ENCODE measurements around the gene BCAR3.
"Not testable (repeated sequence)": the region's sequence is repeated elsewhere in the genome, so short reads cannot be mapped to it uniquely, and the experiment has no call there.

BCAR3 gene

DNA sequence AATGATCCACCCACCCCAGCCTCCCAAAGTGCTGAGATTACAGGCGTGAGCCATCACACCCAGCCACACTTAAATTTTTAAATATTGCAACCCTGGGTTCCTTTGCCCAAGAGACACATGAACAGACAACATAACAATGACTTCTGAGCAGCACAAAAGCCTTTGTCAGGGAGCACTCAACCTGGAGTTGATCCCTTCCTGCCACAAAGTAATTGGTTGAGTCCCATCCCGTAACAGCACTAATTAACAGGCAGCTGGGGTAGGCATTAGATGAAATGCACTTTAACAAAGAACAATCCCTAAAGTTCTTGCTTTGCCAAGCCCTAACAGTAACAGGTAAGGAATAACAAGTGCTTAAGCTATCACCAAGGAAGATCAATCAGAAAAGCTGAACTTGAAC lies 5.9 kb upstream of the BCAR3 start:
- DNase-seq = no peak

- DNase-seq = no peak
These were observed 5.0 kb upstream of the BCAR3 start for GRCh38 chr1:93686504-93687250.

DNA sequence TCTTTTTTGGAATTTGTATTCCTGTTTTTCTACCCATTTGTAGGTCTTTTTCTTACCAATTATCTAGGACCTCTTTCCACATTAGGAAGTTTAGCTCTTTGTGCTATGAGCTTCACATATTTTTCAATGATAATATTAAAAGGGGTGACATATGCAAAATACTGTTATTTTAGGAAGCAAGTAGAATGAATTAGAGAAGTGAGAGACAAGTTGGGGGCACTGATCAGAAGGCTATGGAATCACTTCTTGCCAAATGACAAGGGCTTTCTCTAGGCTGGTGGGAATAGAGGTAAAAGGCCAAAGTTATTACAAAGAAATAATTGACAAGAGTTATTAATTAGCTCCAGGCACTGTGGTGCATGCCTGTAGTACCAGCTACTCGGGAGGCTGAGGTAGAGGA lies 4.3 kb upstream of the BCAR3 start:
- no peak for DNase-seq

DNA sequence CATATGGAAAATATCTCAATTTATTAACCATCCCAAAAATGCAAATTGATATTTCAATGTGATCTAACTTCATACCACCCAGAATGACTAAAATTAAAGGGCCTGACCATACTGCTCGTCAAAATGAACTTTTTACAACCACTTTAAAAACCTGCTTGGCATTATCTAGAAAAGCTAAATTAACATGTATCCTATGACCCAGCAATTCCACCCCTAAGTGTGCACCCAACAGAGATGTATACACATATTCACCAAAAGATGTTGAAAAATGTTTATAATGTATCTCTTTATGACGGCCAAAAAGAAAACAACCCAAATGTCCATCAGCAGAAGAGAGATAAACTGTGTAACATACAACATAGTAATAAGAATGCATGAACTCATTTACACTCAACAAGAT lies 1.6 kb upstream of the BCAR3 start:
- DNase-seq = no peak

GRCh38 chr1:93681989-93682412 lies 364 bp upstream of the BCAR3 start:
- DNase-seq = no peak

DNA sequence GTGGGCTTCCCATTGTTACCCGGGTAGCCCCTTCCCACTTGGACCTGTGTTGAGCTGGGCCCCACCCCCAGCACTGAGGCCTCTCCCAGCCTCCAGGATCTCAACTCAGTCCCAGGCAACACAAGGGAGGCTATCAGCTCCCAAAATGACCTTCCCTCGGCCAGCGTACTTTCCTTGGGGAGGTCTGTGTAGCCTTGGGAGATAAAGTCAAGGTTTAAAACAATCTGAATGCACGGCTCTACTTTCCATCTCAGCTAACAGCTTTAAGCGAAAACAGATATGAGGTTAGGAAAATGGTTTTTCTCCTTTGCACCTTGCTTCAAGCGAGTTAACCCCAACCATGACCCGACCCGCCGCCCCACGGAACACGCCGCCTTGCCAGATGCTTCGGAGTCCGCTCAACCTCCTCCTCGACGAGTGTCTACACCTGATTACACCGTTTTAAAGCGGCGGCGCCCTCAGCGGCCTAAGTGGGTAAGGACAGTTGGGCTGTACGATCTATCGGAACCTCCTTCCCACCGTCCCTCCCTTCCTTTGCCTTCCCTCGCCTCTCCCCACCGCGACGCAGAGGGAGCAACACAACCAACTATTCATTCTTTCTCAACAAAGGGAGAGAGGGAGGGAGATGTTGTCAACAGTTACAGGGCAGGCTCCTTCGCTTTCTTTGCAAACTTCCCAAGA lies 1.1 kb downstream of the BCAR3 start:
- DNase-seq = no peak

DNA sequence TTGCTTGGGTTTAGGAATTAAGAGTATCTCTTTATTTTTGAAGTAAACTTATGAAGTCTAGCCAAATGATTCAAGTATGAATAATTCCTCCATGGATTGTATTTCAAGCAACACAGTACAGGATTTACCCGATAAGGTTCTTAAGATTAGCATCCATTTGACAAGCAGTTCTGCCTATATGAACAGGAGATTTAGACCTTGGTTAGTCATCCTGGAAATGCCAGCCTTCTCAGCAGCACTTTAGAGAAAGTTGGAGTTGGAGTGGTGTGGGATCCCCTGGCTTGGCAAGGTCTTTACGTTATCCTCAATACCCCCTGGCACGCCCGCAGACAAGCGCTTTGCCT lies 1.6 kb downstream of the BCAR3 start:
- no peak for DNase-seq

DNA sequence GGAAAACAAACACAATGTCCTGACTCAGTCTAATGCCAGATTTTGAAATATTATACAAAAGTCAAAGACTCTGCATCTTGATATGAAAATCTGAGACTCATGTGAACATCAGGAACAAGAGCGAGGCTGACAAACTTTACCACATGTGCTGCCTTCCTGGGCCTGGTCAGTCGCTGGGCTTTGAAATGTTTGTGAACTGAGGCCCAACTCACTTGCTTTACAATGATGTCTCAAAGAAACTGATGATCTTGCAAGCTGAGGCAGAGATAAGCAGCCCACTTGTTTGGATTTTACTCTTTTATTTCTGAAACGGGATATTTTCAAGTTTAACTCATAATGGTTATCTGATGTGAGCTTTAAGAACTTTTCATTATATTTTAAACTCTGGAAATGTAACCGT lies 2.1 kb downstream of the BCAR3 start:
- DNase-seq = no peak

GRCh38 chr1:93678946-93679480 lies 2.6 kb downstream of the BCAR3 start:
- no peak for DNase-seq

DNA sequence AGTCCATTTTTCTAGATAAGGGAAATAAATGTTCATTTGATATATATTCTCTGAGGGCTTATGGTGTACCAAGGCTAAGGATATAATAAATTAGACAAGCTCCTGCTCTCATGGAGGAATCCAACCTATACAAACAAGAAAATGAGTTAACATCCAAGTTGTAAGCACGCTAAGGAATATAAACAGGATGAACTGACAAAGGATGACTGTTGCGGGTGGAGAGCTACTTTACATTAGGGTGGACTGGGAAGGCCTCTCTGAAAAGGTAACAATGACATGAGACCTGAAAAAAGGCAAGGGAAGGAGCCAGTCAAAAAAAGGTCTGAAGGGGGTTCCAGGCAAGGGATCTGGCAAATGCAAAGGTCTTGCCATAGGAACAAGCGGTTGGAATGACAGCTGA lies 3.1 kb downstream of the BCAR3 start:
- no peak for DNase-seq

DNA sequence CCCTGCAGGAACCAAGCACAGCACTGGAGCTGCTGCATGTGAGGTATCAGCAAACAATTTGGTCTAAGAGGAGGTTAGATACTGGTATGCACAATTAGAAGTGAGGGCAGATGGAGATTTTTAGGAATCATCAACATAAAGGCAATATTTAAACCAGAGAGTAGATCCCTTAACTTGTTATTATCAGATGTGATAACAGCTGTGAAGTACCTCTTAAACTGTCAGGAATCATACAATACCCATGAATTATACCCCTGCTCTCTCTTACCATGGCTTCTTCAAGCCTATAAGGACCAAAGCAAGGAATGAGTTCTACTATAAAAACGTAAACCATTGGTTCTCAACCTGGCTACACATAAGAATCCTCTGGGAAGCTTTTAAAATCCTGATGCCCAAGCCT lies 3.9 kb downstream of the BCAR3 start:
- DNase-seq = no peak

GRCh38 chr1:93676427-93676826 lies 5.2 kb downstream of the BCAR3 start:
- no peak for DNase-seq

DNA sequence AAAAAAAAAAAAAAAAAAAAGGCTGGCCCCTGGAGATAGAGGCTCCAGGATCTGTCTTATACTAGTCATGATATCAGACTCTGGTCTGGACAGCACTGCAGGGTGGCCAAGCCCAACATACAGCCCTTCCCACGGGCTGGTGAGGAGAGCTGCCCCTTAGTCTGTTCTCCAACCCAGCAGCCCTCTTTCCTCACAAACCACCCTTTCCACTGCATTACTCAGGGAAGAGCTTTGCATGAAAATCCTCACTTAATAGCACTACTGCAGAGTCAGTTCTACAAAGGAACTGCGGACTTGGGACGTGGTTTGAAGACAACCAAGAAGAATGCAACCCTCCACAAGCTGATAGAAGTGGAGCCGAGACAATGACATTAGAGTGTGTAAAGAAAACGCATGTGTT lies 5.7 kb downstream of the BCAR3 start:
- DNase-seq = no peak

DNA sequence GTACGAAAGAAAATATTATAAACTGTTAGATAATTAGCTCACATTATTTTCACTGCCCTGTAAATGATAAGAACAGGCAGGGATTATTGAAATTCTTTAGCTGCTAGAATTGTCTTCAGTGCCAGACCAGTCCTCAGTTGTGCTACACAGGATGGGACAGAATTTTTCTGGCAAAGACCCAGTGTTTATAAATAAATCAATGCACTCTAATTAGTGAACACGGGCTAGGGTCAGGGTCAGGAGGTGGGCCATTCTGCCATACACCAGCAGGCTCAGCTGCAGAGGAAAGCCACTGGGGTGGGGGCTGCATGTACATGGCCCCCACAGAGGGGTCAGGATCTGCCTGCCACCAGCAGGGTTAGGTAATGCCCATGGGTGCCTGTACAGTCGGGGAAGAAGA lies 6.4 kb downstream of the BCAR3 start:
- DNase-seq = no peak

GRCh38 chr1:93674071-93674470 lies 7.6 kb downstream of the BCAR3 start:
- DNase-seq = not testable (repeated sequence)

DNA sequence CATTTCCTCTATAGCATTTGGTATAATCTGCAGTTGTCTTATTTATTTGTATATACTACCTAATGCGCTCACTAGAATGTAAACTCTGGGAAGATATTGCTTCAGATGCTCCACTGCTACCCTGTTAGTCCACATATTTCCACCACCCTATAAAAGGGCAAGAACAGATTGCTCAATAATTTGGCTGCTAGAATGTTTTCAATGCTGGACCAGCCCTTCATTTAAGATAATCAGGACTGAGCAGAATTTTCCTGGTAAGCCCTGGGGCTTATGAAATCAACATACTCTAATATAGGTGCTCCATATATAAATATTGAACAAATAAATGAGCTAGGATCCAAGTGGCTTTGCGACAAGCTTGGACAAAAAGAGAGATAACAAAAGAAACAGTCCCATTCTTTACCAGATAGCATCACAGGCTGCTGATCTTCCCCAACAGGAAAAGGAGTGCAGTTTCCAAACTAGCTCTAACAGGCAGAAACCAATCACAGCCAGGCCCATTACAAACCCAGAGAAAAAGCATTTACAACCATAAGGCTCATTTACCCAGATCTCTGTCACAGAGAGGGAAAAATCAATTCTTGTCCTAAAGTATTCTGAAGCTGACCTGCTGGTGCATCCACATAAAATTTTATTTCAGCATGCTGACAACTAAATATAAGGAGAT lies 8.3 kb downstream of the BCAR3 start:
- DNase-seq = no peak

GRCh38 chr1:93672477-93673162 lies 9.0 kb downstream of the BCAR3 start:
- no peak for DNase-seq

GRCh38 chr1:93672069-93672468 lies 9.6 kb downstream of the BCAR3 start:
- DNase-seq = no peak

GRCh38 chr1:93671099-93671621 lies 10.5 kb downstream of the BCAR3 start:
- no peak for DNase-seq

- no peak for DNase-seq
These were observed 11.5 kb downstream of the BCAR3 start for GRCh38 chr1:93670141-93670540.

- no peak for DNase-seq
These were observed 12.3 kb downstream of the BCAR3 start for GRCh38 chr1:93669369-93669768.

GRCh38 chr1:93668951-93669350 lies 12.7 kb downstream of the BCAR3 start:
- DNase-seq = no peak

GRCh38 chr1:93668121-93668520 lies 13.5 kb downstream of the BCAR3 start:
- no peak for DNase-seq

Data from CD4-positive, alpha-beta T cell treated with Interleukin-4 for 4 hours (primary cell).